Activated effector memory CD4-positive, alpha-beta T cell treated with Interleukin-2 at 50 U/mL for 16 hours (primary cell): Measurements from ENCODE around the gene STAT1.

Experiments used
- DNase-seq: peaks from one replicate; pipeline ENCODE4 v3.0.0-alpha.2; 2020

Gene STAT1

DNA sequence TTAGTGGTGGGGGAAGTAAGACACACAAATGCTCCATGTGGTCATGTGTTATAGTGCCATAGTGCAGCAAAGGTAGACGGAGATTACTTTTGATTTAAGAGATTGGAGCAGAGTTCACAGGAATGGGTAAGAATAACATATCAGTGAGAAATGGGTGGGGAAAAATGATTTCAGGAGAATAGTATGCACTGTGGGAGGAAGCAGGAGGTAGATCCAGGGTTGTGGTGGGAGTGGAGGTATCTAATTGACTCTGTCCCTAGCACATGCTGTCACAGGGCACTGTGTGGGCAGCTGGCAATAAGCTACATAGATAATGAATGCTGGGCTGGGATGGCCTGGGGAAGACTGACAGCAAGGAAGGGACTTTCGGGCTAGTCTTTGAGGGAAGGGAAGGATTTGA is 65.3 kb downstream of the STAT1 start:
- DNase-seq, result no peak

DNA sequence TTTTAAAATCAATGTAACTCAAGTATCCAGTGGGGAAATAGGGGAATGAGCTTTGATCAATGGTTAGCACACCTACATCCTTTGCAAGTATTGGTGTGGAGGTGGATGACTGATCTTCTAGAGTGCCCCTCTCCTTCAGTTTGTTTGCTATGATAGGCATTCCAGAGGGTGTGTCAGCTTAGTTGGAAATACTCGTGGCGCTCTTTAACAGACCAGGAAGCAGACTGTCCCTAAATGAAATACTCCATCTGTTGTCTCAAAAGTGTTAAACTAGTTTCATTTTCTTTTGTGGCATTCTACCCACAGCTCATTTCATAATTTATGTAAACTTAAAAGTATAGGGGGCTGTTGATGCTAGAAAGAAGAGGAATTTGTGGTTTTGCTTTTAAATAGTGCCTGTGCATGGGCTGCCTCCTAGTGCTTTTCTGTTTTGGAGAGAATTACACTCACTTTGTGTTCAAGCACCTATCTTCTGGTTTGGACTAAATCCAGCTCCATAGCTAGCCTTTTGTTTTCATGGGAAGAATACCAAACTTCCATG is 66.2 kb downstream of the STAT1 start:
- no peak for DNase-seq

DNA sequence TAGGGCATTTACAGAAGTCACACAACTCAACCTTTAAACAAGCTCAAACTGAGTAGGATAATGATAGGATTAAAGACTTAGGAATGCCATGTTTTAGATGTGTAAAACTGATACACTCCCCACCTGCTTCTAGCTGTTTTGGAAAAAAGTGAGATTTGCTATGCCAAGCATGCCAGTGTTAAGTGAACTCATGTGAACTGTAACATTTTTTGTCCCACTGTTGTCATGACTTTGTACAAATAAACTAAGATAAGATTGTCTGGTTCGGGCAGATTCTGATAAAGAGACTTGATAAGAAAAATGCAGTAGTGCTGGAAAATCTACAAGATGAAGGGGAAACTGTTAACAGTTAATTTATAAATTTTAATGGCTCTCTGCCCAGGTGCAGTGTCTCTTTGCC is 66.8 kb downstream of the STAT1 start:
- no peak for DNase-seq

DNA sequence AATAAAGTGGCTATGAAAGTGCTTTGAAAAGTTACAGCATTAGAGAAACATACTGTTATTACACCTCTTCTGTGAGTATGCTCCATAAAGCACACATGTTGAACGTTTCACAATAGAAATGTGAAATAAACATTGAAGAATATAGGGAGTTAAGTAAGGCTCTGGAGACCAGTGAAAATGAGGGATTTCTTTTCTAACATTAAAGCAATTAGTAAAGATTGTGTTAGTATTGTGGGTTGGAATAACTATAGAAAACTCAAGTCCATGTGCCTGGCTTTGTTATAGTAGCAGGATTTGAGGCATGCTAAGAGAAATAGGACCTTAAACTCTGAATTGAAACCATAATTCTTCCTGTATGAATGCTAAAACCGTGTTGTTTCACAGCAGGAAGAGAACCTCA is 70.3 kb downstream of the STAT1 start:
- DNase-seq, result no peak

DNA sequence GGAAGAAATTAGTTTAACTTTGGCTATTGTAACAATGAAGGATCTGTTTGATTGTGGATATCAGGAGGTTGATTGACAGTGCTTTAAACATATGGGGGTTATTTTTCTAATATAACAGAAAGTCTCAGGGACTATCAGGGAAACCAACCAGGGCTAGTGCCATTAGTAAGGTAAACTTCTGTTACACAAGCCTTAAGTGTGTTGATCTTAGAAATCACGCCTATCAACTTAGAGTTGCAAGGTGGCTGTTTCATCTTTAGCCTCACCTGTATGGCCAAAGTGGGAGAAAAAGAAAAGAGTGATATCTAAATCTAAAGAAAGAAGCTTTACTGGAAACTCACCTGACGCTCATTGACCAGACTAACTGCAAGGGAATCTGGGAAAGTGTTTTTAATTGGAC is 71.3 kb downstream of the STAT1 start:
- no peak for DNase-seq

DNA sequence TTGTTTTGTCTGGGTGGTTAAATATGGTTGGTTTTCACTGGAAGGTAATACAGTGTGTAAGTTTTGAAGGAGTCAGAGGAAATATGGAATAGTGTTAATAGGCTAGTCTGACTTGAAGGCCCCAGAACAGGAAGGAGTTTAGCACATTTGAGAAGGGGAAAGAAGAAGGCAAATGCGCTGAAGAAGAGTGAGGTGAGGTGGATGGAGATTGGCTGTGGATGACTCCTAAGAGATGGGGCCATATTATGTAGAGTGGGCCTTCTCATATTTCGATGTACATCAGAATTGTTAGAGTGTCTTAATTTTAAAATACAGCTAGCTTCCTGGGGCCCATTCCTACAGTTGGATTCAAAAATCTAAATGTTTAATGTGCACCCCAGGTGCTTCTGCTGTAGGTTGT is 72.4 kb downstream of the STAT1 start:
- no peak for DNase-seq

DNA sequence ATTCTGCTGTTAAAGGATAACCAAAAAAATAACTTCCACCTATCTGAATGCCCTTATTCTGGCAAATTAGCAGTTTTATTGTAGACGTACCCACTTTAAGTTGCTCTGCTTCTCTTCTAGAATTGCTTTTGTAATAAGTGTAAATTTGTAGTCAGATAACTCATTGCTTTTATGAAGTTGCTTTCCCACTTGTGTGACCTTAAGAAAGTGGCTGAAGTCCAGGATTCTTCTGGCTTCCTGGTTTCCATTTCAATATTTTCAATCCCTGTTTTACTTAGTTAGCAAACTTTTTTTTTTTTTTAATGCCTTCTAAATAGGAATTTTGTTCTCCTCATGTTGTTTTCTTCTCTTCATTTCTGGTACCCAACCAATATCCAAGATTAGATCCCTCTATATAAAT is 73.5 kb downstream of the STAT1 start:
- no peak for DNase-seq

DNA sequence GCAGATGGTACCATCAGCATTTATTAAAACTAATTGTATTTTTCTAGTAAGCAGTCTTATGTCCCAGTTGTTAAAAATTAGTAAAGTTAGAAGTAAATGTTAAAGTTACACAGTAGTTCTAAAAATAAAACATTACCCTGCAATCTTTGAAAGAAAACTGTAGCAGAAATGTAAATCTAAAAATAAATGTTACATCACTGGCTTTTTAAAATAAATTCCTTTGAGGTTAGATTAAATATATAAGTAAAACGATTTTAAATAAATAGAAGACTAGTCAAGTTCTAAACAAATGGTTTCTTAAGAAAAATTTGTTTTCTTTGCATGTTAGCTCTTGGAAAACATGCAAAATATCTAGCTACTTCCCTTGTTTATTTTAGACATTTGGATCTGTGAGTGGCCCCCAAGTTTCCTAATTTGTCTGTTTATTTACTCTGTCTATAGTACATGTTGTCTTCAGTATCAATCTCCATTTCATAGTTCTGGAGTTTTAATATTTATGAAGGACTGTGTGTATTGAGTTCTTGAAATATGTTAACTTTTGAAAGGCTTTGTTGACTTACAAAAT is 75.1 kb downstream of the STAT1 start:
- no peak for DNase-seq

DNA sequence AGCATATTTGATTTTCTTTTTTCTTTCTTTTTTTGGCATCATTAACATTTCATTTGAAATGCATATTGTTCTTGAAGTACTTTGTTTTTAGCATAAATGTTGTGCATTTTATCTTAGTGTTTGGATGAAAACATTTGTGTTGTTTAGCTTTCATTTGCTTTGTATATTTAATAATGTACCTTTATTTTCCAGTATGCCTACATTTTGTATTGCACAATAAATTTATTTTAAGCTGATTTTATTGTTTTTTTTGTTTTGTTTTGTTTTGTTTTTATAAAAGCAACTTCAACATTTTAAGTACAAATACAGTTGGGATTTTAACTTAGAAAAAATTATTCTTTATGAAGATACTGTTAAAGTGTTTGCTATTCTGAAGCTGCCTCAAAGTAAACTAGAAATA is 78.9 kb downstream of the STAT1 start:
- no peak for DNase-seq

DNA sequence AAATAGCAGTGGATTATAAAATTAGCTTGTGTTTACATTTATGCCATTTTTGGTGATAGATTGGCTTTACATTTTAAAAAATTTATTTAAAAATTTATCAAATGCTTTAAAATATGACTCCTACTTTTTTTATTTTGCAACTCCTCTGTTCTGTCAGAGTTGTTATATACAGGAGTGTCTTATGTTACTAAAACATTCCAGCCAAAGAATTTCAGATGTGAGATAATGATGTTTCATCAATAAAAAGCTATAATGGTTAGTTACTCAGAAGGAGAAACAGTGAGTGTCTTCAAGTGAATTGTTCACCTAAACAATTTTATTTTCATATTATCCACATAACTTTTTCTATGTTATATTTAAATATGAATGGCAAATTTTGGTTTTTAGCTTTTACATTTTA is 80.6 kb downstream of the STAT1 start:
- DNase-seq, result no peak

DNA sequence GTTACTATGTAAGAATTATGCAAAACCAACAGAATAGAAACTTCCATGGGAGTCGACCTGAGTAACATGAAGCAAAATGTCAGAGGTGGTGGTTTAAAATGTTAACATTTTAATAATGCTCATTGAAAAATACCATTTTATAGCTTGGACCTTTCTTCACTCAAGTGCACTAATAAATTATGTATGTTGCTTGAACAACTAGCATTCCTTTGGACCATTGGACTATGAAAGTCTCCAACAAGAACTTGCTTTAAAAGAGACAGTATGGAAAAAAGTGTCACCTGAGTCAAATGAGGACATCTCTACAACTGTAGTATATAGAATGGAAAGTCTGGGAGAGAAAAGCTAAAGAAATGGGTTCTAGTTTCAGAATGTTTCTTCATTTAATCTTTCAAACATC is 81.5 kb downstream of the STAT1 start:
- DNase-seq, result no peak

DNA sequence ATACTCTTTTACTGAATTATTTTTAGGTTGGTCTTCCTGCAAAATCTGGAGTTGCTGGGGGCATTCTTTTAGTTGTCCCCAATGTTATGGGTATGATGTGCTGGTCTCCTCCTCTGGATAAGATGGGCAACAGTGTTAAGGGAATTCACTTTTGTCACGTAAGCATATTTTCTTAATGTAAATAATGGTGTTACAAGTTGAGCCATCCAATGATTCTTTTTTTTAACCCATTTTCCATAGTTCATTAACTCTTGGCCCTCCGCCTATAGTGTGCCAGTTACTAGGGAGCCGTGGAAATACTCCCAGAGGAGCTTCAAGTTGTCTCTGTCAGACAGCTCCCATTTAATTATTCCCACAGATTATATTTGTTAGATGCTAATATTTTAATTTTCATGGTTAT is 83.6 kb downstream of the STAT1 start:
- no peak for DNase-seq

DNA sequence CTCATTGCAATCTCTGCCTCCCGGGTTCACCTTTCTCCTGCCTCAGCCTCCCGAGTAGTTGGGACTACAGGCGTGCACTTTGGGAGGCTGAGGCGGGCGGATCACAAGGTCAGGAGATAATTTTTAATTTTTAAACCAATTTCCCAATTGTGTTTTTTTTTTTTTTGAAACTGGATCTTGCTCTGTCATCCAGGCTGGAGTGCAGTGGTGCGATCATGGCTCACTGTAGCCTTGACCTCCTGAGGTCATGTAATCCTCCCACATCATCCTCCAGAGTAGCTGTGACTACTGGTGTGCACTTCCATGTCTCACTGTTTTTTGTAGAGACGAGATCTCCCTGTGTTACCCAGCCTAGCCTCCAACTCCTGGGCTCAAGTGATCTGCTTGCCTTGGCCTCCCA is 84.1 kb downstream of the STAT1 start:
- DNase-seq, result no peak

DNA sequence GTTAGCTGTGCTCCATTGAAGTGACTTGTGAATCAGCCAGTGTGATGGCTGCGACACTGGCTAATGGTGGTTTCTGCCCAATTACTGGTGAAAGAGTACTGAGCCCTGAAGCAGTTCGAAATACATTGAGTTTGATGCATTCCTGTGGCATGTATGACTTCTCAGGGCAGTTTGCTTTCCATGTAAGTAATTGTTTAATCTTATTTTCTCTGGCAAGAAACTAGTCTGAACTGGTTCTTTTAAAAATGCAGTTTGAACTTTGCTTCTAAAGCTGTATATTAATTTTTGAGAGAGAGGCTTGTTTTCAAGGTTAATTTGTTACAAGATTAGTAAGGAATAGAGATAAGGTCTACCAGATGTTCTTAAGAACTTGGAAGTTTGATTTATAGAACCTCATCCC is 86.7 kb downstream of the STAT1 start:
- DNase-seq, result no peak

DNA sequence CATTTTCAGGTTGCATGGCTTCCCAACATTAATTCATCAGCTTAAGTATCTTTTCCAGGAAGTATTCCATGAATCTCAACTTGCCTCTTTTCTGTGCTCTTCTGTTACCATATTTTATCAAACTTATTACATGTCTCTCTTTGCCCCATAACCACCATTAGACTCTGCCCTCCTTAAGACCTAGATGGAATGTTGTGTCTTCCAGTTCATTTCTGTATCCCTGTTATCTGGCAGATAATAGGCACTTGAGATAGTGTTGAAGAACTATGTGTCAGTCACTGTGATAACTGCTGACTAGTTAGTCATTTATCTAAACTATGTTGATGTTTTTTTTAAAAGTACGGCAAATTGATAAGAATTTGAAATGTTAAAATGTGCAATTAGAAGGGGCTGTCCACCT is 91.6 kb downstream of the STAT1 start:
- DNase-seq, result no peak

DNA sequence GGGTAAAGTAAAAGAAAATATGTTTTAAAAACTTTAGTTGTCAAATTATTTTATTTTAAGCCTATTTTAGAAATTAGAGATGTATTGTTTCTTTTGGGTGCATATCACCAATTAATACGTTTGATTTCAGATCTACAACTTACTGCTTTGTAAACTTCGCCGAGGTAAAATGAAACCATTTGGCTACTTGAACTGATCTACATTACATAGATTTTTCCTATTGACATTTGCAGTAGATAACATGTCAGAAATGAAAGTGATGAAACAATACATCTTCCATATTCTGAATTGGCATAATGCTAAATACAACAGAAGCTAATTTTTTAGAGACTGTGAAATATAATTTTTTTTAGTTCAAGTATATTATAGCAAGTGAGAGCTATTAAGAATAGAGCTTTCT is 93.9 kb downstream of the STAT1 start:
- no peak for DNase-seq
